ENCODE measurements around the gene BTBD18. TPM values are rescaled to one million over a fixed set of nuclear protein-coding genes. Genes with fewer than 3 reads are reported as not detected.

BTBD18 gene
- total and polyA plus RNA-seq, 8 donors: not detected

DNA sequence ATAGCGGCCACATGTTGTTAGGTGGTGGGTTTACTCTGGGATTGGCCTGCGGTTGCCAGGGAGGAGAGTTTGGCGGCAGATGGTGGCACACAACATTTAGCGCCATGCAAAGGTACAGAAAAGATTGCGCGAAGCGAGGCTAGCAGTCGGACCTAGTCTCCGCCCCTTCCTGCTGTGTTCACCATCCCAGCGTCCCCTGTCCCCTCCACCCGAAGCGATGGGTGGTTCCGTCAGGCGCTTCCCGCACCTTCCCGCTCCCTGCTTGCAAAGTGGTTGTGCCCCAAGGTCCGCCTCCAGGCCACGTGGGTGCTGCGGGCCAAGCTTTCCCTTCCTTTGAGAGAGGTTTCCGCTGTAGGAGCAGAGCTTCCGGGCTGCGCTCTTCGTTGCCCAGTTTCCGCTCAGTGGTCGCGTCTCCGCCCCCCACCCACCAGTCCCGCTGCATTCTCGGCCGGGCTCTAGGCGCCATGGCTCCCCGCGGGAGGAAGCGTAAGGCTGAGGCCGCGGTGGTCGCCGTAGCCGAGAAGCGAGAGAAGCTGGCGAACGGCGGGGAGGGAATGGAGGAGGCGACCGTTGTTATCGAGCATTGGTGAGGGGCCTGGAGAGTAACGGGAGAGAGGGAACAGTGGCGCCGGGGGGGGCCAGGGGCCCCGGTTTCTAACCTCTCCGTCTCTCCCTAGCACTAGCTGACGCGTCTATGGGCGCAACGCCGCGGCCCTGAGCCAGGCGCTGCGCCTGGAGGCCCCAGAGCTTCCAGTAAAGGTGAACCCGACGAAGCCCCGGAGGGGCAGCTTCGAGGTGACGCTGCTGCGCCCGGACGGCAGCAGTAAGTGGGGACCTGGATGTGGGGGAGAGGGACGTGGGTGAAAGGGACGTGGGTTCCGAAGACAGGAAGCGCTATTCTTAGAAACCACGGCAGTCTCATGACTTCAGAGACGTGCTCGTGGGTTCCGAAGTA lies 10.2 kb downstream of the BTBD18 start, which contains the start of gene SELENOH:
Gene SELENOH, plus strand, starts transcription at position 360 of the 955 bp plus-strand sequence. Its CDS starts 105 bp downstream, at position 465.
- intact Hi-C loops (cut with DNase I; ENCODE audit: low total_unique reads): no loop called here
- no peaks in the 10 kb centered on the region for H3K9me3 ChIP-seq
- 0 to 1% (median 0%) methylated on average over 67 to 75 of the region's 75 CpGs for WGBS, 5 donors
- peak within 1 kb of the TSS; percentile 81 to 92 (median 88) for H3K4me3 ChIP-seq
- TF ChIP-seq, protein P1, sequence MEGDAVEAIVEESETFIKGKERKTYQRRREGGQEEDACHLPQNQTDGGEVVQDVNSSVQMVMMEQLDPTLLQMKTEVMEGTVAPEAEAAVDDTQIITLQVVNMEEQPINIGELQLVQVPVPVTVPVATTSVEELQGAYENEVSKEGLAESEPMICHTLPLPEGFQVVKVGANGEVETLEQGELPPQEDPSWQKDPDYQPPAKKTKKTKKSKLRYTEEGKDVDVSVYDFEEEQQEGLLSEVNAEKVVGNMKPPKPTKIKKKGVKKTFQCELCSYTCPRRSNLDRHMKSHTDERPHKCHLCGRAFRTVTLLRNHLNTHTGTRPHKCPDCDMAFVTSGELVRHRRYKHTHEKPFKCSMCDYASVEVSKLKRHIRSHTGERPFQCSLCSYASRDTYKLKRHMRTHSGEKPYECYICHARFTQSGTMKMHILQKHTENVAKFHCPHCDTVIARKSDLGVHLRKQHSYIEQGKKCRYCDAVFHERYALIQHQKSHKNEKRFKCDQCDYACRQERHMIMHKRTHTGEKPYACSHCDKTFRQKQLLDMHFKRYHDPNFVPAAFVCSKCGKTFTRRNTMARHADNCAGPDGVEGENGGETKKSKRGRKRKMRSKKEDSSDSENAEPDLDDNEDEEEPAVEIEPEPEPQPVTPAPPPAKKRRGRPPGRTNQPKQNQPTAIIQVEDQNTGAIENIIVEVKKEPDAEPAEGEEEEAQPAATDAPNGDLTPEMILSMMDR (IDR thresholded peaks at IDR 0.05): peak in 1 of 7 experiments; percentile 9
- TF ChIP-seq POLR2A (IDR thresholded peaks at IDR 0.05) (peak in 1 of 4 donors; percentile 59), EP300 (IDR thresholded peaks at IDR 0.05) (no peak), POLR2AphosphoS5 (IDR thresholded peaks at IDR 0.05) (peak; percentile 89 to 99 (median 96))
- H3K27ac ChIP-seq: peak within 1 kb of the TSS; percentile 89 to 97 (median 92)
- H3K36me3 ChIP-seq: peaks cover 40 to 74% (median 68%) of the 10 kb centered on the region in 4 donors
- peak; percentile 95 to 99 for DNase-seq
- H3K27me3 ChIP-seq: no peaks in the 10 kb centered on the region
- peaks cover 9 to 27% (median 21%) of the 10 kb centered on the region in 4 donors for H3K4me1 ChIP-seq

- peak in 1 of 3 donors; percentile 15 for TF ChIP-seq POLR2AphosphoS5 (IDR thresholded peaks at IDR 0.05)
- TF ChIP-seq, protein P1 (IDR thresholded peaks at IDR 0.05): no peak
- WGBS, 5 donors: 49 to 62% (median 54%) methylated on average over 3 of the region's 3 CpGs
- Histone ChIP-seq H3K27ac (peak overlapping the region in 1 of 5 donors; percentile 16), H3K4me1 (peaks cover 0 to 24% (median 9%) of the 10 kb centered on the region in 4 donors), H3K27me3 (no peaks in the 10 kb centered on the region), H3K4me3 (no peak overlapping the region), H3K36me3 (peaks cover 15 to 58% (median 43%) of the 10 kb centered on the region in 4 donors), H3K9me3 (no peaks in the 10 kb centered on the region)
- peak in 1 of 2 donors; percentile 57 for DNase-seq
- intact Hi-C loops (cut with DNase I; ENCODE audit: low total_unique reads): no loop called here
Measured at GRCh38 chr11:57735619-57736298, 15.9 kb downstream of the BTBD18 start.

GRCh38 chr11:57732661-57733060 lies 19.0 kb downstream of the BTBD18 start:
- intact Hi-C loops (cut with DNase I; ENCODE audit: low total_unique reads): no loop called here
- WGBS, 5 donors: 90 to 100% (median 95%) methylated on average over 1 of the region's 1 CpG

More at GRCh38 chr11:57732661-57733060, 19.0 kb downstream of the BTBD18 start:
- H3K27me3 ChIP-seq: no peaks in the 10 kb centered on the region
- peaks cover 0 to 19% (median 4%) of the 10 kb centered on the region in 4 donors for H3K4me1 ChIP-seq
- no peaks in the 10 kb centered on the region for H3K9me3 ChIP-seq
- no peak for DNase-seq
- H3K4me3 ChIP-seq: no peak overlapping the region
- no peak overlapping the region for H3K27ac ChIP-seq
- peaks cover 5 to 38% (median 25%) of the 10 kb centered on the region in 4 donors for H3K36me3 ChIP-seq
- TF ChIP-seq, protein P1 (IDR thresholded peaks at IDR 0.05): no peak
- TF ChIP-seq POLR2AphosphoS5 (IDR thresholded peaks at IDR 0.05) (no peak), POLR2A (IDR thresholded peaks at IDR 0.05) (no peak), EP300 (IDR thresholded peaks at IDR 0.05) (no peak)
